Measurements from ENCODE around the gene SLC25A30.

The SLC25A30 gene

GRCh38 chr13:45417790-45418534 lies at the start of gene SLC25A30:
Gene SLC25A30, minus strand, starts transcription at chr13:45418373. Its CDS starts 6,948 bp downstream, at chr13:45411425.
- DNase-seq, result peak; percentile 89

GRCh38 chr13:45466359-45466758 lies 48.2 kb upstream of the SLC25A30 start:
- DNase-seq, result no peak

DNA sequence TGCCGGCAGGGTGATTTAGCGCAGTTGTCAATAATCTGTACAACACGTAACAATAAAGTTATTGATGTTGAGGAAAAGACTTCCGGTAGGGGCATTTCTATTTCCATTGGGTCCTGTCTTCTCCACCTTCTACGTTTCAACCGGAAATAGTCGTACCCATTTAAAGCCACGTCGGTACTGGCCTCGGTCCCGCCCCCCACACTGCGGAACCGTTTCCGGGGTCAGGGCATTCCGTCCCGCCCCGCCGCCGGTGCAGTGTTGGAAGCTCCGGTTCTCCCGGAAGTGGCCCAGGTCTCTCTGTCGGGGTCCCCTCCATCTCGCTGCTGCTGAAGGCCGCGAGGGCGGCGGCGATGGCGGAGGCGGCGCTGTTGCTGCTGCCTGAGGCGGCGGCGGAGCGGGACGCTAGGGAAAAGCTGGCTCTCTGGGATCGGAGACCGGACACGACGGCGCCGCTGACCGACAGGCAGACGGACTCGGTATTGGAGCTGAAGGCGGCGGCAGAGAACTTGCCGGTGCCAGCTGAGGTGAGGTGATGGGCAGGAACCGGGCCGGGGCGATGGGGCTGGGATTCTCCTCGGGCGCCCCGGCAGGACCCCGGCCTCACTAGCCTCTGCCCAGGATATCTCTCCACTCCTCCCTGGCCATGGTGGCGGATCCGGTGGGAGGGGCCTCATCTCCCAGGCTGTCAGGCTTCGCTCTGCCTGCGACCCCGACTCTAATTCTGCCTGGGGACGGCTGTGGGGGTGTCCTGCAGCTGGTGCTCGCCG lies 46.7 kb upstream of the SLC25A30 start, which contains the start of gene COG3:
COG3 (plus strand) TSS at position 253 of the 767 bp plus-strand sequence; CDS start at position 351, 98 bp downstream.
- DNase-seq, result peak; percentile 91

DNA sequence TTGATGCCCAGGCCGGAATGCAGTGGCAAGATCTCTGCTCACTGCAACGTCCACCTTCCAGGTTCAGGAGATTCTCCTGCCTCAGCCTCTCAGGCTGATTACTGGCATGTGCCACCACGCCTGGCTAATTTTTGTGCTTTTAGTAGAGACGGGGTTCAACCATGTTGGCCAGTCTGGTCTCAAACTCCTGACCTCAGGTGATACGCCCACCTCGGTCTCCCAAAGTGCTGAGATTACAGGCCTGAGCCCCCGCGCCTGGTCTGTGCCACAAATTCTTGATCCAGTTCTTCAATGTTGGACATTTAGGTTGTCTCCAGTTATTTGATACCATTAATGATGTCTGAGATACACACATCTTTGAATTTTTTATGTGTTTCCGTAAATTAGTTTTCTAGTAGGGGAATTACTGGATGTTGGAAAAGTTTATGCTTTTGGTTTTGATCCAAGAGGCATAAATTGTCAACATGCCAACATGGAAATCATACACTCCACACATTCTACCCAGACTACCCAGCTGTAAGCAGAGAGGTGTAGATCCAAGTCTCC lies 46.0 kb upstream of the SLC25A30 start:
- DNase-seq, result no peak

GRCh38 chr13:45456196-45456972 lies 38.2 kb upstream of the SLC25A30 start:
- no peak for DNase-seq

DNA sequence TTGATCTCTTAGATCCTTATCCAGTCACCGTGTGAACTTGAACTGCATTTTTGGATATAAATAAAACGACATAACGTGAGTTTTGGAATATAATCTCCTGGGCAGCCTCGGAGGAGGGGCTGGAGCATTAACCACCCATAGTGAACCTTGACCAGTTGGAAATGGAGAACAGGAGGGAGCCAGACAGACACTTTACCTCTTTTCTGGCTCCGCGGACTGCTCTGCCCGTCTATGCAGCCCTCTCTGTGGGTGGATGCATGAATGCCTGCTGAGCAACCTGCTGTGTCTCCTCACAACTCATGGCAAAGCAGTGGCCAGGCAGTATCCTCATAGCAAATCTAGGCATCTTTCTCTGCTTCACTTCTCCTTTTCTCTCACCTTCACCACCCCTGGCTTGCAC lies 36.0 kb upstream of the SLC25A30 start:
- no peak for DNase-seq

DNA sequence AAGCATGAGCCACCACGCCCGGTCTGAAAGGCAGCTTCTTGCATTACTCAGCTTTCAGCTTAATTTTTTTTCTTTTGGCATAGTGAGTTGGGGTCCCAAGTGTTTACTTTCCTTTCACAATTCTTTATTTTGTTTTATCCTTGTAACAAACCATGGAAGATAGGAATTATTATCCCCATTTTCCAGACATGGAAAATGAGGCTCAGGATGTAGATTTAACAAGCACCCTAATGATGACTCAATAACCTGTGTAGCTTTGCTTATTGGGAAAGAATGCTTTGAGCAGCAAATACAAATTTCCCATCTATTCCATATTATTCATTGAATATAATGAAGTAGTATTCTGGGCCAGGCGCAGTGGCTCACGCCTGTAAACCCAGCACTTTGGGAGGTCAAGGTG lies 33.1 kb upstream of the SLC25A30 start:
- no peak for DNase-seq

DNA sequence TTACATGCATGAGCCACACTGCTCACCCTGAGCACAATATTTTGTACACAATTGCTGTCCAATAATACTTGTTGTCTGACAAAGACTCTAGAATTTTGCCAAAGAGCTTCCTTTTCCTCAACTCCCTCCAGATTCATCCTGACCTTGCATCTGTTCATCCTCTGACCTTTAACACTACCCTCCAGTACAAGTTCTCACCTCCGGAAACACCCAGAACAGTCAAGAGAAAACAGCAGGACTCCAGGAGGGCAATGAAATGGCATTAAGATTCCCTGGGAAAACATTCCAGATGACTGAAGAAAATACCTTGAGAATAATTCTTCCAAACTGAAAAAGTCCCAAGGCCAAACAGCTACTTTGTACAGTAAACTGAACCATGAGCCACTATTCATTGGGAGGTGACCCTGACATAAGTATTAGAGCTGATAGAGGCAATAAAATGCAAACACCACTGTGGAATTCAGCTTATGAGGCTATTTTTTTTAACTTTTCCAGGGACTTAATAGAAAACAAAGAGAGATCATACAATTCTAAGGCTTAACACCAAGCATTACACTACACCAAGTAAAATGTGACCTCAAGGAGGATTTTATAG lies 30.9 kb upstream of the SLC25A30 start:
- no peak for DNase-seq

- DNase-seq, result no peak
Measured at GRCh38 chr13:45447050-45447661, 29.0 kb upstream of the SLC25A30 start.

DNA sequence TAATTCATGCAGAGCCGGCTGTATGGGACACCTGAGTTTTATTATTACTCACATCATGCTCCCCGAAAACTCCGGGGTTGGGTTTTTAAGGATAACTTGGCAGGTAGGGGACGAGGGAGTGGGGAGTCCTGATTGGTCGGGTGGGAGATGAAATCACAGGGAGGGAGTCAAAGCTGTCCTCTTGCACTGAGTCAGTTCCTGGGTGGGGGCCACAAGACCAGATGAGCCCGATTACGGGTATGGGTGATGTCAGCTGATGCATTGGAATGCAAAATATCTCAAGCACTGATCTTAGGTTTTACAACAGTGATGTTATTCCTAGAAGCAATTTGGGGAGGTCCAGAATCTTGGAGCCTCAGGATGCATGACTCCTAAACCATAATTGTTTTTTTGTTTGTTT lies 28.0 kb upstream of the SLC25A30 start:
- DNase-seq, result no peak

GRCh38 chr13:45445053-45445452 lies 26.9 kb upstream of the SLC25A30 start:
- DNase-seq, result no peak

DNA sequence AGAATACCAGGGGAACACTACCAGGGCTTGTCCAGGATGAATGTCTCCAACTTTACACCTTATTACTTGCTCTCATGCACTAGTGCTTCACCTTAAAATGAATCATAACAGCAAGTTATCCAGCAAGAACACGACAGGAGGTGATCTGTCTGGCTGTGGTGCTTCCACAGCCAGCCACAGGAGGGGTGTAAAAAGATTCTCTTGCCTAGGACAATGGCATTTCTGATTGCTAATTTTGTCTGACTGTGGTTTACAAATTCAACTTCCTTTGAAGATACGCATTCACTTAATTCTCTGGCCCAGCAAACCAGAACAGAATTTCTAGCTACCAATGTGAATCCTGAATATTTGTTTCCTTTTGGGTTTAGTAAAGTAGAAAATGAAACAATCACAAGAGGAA lies 23.5 kb upstream of the SLC25A30 start:
- DNase-seq, result no peak

DNA sequence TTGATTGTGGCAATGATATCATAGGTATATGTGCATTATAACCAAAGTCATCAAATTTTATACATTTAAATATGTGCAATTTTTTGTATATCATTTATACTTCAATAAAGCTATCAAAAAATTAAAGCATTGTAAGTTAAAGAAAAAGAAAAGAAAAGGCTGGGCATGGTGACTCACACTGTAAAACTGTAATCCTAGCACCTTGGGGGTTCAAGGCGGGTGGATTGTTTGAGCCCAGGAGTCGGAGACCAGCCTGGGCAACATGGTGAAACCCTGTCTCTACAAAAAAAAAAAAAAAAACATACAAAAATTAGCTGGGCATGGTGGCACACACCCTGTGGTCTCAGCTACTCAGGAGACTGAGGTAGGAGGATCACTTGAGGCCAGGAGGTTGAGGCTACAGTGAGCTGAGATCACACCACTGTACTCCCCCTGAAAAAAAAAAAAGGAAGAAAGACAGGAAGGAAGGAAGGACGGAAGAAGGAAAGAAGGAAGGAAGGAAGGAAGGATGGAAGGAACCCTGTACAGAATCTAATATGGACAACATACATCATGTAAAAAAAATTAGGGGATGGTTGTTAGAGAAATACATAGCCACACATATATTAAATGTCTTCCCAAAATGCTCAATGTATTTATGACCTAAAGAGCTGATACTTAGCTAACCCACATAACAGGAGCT lies 21.7 kb upstream of the SLC25A30 start:
- DNase-seq, result no peak

DNA sequence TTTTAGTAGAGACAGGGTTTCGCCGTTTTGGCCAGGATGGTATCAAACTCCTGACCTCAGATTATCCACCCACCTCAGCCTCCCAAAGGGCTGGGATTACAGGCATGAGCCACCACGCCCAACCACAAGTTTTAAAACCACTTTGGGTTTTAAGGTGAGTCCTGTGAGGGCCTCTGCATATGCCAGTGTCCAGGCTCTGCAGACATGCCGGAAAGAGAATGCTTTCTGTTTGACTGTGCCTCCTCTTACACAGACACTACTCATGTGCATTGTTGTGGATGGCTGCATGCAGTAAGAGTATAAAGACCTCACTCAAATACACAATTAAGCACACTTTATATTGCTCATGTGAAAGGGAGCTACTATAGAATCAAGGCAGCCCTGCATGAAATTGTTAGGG lies 20.8 kb upstream of the SLC25A30 start:
- DNase-seq, result no peak

DNA sequence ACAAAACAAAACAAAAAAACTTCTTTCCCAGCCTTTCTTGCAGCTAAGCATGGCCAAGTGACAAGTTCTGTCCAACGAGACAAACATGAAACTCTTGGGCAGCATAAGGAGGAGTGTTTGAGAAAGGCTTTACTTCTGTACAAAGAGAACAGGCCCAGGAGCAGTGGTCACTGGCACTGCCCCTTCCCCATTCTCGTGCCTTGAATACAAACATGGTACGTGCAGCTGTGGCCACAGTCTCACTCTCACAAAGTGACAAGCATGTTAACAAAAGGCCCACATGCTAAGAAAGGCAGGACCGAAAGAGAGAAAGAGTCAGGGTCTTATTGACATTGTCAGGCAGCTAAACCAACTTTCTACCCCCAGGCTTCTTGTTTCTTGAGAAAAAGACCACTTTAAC lies 19.8 kb upstream of the SLC25A30 start:
- DNase-seq, result no peak

DNA sequence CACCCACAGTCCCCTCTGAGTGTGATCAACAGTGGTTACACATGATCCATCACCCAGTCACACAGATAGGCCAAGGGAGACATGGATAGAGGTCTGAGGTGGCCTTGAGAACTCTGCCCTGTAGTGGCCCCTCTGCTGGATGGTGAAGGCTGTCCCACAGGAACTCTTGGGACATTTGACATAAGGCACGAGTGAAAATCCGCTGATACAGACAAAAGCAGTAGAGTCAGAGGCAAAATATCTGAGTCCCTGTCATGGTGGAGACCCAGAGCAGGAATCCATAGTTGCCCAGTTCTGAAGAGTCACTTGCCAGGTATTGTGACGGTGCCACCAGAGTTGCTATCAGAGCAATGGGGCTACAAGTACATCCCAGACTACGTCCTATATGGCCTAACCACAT lies 18.8 kb upstream of the SLC25A30 start:
- DNase-seq, result no peak

- DNase-seq, result no peak
Measured at GRCh38 chr13:45436332-45436731, 18.2 kb upstream of the SLC25A30 start.

- no peak for DNase-seq
Measured at GRCh38 chr13:45434556-45435371, 16.6 kb upstream of the SLC25A30 start.

- DNase-seq, result no peak
Measured at GRCh38 chr13:45433381-45433790, 15.2 kb upstream of the SLC25A30 start.

- no peak for DNase-seq
Measured at GRCh38 chr13:45432737-45433380, 14.7 kb upstream of the SLC25A30 start.

Measured in activated T-cell treated with anti-CD3 and anti-CD28 coated beads for 4 hours (primary cell).